ENCODE measurements around the gene COL5A2. TPM values are rescaled to one million over a fixed set of nuclear protein-coding genes. Genes with fewer than 3 reads are reported as not detected.

COL5A2 gene
- total and polyA plus RNA-seq, 10 of the 15 experiments (the other 5 are each of a cell fraction or from before 2014, with no cell fraction given), result 0.04 to 0.85 (median 0.39) TPM

DNA sequence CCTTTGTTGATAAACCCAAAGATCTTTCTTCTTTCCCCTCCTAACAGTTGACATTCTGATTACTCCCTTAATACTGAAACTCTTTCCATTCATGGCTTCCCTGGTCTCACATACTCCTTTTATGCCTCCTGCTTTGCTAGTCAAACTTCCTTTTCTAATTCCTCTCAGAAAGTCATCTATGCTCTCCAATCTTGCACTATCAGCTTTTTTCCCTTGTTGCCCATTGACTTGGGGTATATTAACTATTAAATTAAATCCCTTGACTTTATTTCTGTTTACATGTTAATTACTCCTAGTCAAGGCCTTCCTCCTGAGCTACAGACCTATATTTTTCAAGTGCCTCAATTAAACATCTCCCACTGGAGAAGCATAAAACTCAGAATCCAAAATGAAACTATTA is 3.6 kb upstream of the COL5A2 start:
- CTCF ChIA-PET, result interaction anchor here (1.0 kb wide), 1 partner anchor 10 kb away, joined by 3 read pairs; no protein-coding TSS in a partner anchor
- in situ Hi-C loops (cut with MboI), result no loop called here
- Histone ChIP-seq H3K27me3 (replicated peaks in 1 of 2; ENCODE audit: control insufficient read depth in 2 of 2, insufficient read depth in 2 of 2, low read length in 1 of 2) (no peaks in the 10 kb centered on the region), H3K4me2 (ENCODE audit: control insufficient read depth, insufficient read depth) (no peak overlapping the region), H3K27ac (ENCODE audit: control insufficient read depth, insufficient read depth) (no peak overlapping the region), H3K36me3 (ENCODE audit: control insufficient read depth in 2 of 2, insufficient read depth in 2 of 2, low read length in 1 of 2) (no peaks in the 10 kb centered on the region), H3K9me3 (replicated peaks; ENCODE audit: control insufficient read depth, insufficient read depth, low read length) (no peaks in the 10 kb centered on the region), H3K9ac (ENCODE audit: control insufficient read depth, insufficient read depth, low read length) (no peak overlapping the region), H4K20me1 (ENCODE audit: control insufficient read depth, insufficient read depth) (no peaks in the 10 kb centered on the region), H2AFZ (ENCODE audit: control insufficient read depth, low read depth, low read length) (no peak overlapping the region), H3K4me3 (no peak overlapping the region), H3K79me2 (ENCODE audit: control insufficient read depth, insufficient read depth, low read length) (no peaks in the 10 kb centered on the region), H3K4me1 (ENCODE audit: control insufficient read depth, insufficient read depth, low read length) (no peaks in the 10 kb centered on the region)
- DNase-seq (ENCODE audit: low read depth, low spot score), result no peak
- intact Hi-C loops (cut with micrococcal nuclease; ENCODE audit: unreplicated experiment), result no loop called here
- no peak for ATAC-seq
- FAIRE-seq, result no peak
- no TSS peak for BruUV-seq (replicated peaks)
- SMC1A ChIA-PET (ENCODE audit: uncharacterized antibody, unreplicated experiment), result interaction anchor here (0.9 kb wide), 1 partner anchor 716 kb away, joined by 3 read pairs; no protein-coding TSS in a partner anchor
- no peak for TF ChIP-seq FOXK2 (IDR thresholded peaks at IDR 0.05)
- no peak for TF ChIP-seq MYB (IDR thresholded peaks at IDR 0.05; ENCODE audit: borderline replicate concordance, low read depth, low read length)
- no peak for TF ChIP-seq MYC (IDR thresholded peaks at IDR 0.05; ENCODE audit: insufficient read depth, insufficient read length, insufficient replicate concordance, low read length, severe bottlenecking)
- no peak for TF ChIP-seq JUNB (IDR thresholded peaks at IDR 0.05)
- TF ChIP-seq IKZF1 (conservative IDR thresholded peaks at IDR 0.05), result no peak
- no peak for TF ChIP-seq SREBF1 (IDR thresholded peaks at IDR 0.05; ENCODE audit: low read length)
- TF ChIP-seq, protein P1, sequence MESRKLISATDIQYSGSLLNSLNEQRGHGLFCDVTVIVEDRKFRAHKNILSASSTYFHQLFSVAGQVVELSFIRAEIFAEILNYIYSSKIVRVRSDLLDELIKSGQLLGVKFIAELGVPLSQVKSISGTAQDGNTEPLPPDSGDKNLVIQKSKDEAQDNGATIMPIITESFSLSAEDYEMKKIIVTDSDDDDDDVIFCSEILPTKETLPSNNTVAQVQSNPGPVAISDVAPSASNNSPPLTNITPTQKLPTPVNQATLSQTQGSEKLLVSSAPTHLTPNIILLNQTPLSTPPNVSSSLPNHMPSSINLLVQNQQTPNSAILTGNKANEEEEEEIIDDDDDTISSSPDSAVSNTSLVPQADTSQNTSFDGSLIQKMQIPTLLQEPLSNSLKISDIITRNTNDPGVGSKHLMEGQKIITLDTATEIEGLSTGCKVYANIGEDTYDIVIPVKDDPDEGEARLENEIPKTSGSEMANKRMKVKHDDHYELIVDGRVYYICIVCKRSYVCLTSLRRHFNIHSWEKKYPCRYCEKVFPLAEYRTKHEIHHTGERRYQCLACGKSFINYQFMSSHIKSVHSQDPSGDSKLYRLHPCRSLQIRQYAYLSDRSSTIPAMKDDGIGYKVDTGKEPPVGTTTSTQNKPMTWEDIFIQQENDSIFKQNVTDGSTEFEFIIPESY (IDR thresholded peaks at IDR 0.05), result no peak
- TF ChIP-seq SUZ12 (IDR thresholded peaks at IDR 0.05; ENCODE audit: unreplicated experiment), result no peak
- no peak for TF ChIP-seq TAF1 (IDR thresholded peaks at IDR 0.05; ENCODE audit: borderline replicate concordance, low read depth, low read length)
- no peak for TF ChIP-seq TBL1XR1 (IDR thresholded peaks at IDR 0.05; ENCODE audit: low read depth, low read length)
- POLR2A ChIA-PET, result no interaction called here
- RAD21 ChIA-PET (ENCODE audit: unreplicated experiment), result no interaction called here

Data from GM12878 (cell line).